Posterior cingulate gyrus (tissue), 11 donors: ENCODE data around the gene NT5M.

ENCODE experiments used
- DNase-seq, 10 donors: peaks; one replicate each; pipeline versions ENCODE4 v3.0.0 to v3.0.0-alpha.2; 2020 to 2021; ENCODE audit warnings: mixed read lengths in 3 of 10
- intact Hi-C: fragments of 100-400 bp; cut with DNase I; formaldehyde crosslinking; loops from one replicate; pipeline ENCODE4 v1.15.1; 2023

The NT5M gene

GRCh38 chr17:17385491-17385890, 82.3 kb downstream of the NT5M start:
- intact Hi-C loops, result no loop called here
- peak in 6 of 10 donors; percentile 19 to 91 (median 58) for DNase-seq

- intact Hi-C loops, result no loop called here
- peak in 2 of 10 donors; percentile 47 to 78 for DNase-seq
These were observed 83.1 kb downstream of the NT5M start for GRCh38 chr17:17386094-17386800.

DNA sequence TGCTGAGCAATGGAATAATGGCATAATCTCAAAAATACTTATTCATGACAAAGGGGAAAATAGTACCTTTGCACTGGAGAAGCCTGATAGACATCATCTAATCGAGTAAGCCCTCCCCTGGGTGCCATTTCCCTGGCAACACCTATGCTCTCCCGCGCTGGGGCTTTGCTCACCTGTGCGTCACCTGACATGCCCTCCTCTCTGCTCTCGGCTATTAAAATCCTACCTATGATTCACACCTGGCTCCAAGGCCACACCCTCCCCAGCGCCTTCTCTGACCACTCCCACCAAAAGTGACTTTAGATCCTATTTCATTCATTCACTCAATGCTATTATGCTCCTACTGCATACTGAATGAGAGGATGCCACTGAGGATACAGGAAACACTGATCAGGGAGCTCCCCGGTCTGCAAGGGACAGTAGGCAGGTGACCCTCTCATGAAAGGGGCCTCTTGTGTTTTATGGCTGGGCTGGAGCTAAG, 83.9 kb downstream of the NT5M start:
- DNase-seq, result peak in 1 of 10 donors; percentile 32

GRCh38 chr17:17387498-17388362, 84.6 kb downstream of the NT5M start:
- intact Hi-C loops, result no loop called here
- DNase-seq, result peak in 2 of 10 donors; percentile 60 to 64

More for the DNA sequence above, 83.9 kb downstream of the NT5M start:
- intact Hi-C loops, result no loop called here

DNA sequence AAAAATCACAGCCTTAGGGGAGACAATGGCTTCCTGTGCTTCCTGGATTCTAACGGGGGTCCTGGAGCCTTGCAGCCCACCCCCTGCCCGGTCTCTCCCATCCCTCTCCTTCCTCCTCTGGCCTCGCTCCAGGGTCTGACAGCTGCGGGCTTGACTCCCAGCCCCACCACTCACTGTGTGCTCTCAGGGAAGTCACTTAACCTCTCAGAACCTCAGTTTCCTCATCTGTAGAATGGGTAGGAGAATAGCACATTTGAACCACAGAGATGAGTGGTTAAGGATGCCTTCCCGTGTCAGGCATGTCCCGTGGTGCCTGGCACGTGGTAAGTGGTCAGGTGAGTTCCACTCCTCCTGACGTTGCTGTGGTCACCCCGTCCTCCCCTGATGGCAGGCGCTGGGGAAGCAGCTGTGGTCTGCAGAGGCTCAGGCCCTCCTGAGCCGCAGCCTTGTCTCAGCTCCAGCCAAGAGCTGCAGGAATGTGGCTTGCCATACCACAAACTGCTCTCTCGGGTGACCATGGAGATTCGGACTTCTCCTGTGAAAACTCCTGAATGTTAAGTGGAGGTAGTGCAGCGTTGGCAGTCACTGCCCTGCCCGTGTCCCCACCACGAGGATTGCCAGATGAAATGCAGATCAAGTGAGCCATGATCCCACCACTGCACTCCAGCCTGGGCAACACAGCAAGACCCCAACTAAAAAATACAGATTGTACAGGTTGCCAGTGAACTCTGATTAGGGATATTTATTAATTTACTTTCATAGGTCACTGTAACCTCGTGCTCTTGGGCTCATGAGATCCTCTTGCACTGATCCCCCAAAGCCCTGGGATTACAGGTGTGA, 85.7 kb downstream of the NT5M start:
- DNase-seq, result peak in 1 of 10 donors; percentile 59
- intact Hi-C loops, result no loop called here

DNA sequence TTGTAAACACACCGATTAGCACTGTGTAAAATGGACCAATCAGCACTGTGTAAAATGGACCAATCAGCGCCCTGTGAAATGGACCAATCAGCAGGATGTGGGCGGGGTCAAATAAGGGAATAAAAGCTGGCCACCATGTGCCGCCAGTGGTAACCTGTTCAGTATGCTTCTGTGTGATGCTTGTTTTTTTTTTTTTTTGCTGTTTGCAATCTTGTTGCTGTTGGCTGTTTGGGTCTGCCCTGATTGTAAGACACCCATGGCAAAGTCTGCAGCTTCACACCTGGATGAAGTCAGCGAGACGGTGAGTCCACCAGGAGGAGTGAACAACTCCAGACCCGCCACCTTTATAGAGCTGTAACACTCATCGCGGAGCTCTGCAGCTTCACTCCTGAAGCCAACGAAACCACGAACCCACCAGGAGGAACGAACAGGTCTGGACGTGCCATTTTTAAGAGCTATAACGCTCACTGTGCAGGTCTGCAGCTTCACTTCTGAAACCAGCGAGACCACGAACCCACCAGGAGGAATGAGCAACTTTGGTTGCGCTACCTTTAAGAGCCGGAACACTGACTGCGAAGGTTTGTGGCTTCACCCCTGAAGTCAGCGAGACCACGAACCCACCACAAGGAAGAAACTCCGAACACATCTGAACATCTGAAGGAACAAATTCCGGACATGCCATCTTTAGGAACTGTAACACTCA, 88.6 kb downstream of the NT5M start:
- peak in 3 of 10 donors; percentile 14 to 48 (median 26) for DNase-seq

GRCh38 chr17:17393976-17394375, 90.8 kb downstream of the NT5M start:
- DNase-seq, result peak in 2 of 10 donors; percentile 36 to 63
- intact Hi-C loops, result no loop called here

More for the DNA sequence above, 88.6 kb downstream of the NT5M start:
- intact Hi-C loops, result no loop called here

DNA sequence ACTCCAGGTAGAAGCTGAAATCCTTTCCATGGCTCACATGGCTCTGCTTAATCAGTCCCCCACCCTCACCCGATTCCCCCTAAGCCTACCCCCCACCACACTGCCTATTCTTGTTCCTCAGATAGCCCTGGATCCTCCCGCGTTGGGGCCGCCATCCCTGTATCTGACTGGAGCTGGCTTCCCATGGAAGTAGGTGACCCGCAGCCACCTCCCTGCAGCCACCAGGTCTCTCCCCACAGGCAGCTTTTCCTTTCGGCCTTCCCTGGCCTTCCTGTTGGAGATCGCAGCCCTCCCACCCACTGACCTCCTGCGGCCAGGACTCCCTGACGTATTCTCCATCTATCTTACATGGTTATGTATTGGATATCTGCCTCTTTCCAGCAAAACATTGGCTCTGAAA, 91.3 kb downstream of the NT5M start:
- peak in 2 of 10 donors; percentile 75 to 79 for DNase-seq
- intact Hi-C loops, result no loop called here

DNA sequence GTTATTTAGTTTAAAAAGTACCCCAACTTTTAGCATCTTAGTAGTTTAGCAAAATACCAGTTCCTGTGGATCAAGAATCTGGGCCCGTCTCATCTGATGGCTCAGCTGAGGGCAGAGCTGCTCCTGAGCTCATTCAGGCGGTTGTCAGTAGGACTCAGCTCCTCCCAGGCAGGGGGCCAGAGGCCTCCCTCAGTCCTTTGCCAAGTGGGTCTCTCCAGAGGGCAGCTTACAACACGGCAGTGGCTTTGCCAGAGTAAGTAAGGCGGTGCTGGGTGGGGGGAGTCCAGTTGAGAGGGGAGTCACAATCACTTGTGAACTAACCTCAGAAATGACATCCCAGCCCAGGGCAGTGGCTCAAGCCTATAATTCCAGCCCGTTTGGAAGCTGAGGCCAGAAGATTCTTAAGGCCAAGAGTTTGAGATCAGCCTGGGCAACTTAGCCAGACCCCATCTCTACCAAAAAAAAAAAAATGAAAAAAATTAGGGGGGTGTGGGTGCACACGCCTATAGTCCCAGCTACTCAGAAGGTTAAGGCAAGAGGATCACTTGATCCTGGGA, 92.2 kb downstream of the NT5M start:
- DNase-seq, result peak in 3 of 10 donors; percentile 30 to 68 (median 32)
- intact Hi-C loops, result no loop called here

GRCh38 chr17:17395885-17396284, 92.7 kb downstream of the NT5M start:
- DNase-seq, result peak in 2 of 10 donors; percentile 66 to 67
- intact Hi-C loops, result no loop called here
